GM19023 (cell line): Measurements from ENCODE around the gene EIF2S2.
A peak's percentile ranks its signal among the peaks of the same experiment; 100 is the strongest.
"Not testable (repeated sequence)": the region's sequence is repeated elsewhere in the genome, so short reads cannot be mapped to it uniquely, and the experiment has no call there.

Experiments
- ATAC-seq: cut with Tn5 transposase; IDR thresholded peaks from one replicate; pipeline ENCODE4 v1.9.1; 2021; ENCODE audit warnings: mild to moderate bottlenecking, moderate library complexity; ENCODE audit not compliant: unreplicated experiment

EIF2S2 gene, protein sequence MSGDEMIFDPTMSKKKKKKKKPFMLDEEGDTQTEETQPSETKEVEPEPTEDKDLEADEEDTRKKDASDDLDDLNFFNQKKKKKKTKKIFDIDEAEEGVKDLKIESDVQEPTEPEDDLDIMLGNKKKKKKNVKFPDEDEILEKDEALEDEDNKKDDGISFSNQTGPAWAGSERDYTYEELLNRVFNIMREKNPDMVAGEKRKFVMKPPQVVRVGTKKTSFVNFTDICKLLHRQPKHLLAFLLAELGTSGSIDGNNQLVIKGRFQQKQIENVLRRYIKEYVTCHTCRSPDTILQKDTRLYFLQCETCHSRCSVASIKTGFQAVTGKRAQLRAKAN

GRCh38 chr20:34111702-34112599 is at the start of gene EIF2S2:
TSS of gene EIF2S2 (minus strand) at chr20:34112243. CDS start at chr20:34112110, 133 bp downstream.
- peak; percentile 92 for ATAC-seq

- ATAC-seq, result not testable (repeated sequence)
These were observed 45.7 kb upstream of the EIF2S2 start for GRCh38 chr20:34157697-34158096.

DNA sequence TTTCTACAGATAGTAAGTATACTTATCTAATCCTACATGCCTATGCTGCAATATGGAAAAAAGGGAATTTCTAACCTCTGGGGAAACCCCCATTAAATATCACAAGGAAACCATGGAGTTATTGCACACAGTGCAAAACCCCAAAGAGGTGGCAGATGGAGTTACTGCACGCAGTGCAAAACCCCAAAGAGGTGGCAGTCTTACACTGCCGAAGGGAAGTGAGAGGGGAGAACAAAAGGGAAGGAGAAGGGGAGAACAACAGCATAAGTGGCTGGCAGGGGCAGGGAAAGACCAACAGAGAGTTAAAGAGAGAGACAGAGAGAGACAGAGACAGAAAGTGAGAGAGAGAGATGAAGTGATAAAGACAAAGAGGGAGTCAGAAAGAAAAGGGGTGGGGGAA is 43.8 kb upstream of the EIF2S2 start:
- ATAC-seq, result no peak

- ATAC-seq, result not testable (repeated sequence)
These were observed 41.1 kb upstream of the EIF2S2 start for GRCh38 chr20:34153169-34153568.

DNA sequence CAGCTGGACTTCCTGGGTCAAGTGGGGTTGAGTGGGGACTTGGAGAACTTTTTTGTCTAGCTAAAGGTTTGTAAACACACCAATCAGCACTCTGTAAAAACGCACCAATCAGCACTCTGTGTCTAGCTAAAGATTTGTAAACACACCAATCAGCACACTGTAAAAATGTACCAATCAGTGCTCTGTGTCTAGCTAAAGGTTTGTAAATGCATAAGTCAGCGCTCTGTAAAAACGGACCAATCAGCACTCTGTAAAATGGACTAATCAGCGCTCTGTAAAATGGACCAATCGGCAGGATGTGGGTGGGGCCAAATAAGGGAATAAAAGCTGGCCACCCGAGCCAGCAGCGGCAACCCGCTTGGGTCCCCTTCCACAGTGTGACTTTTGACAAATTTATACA is 40.0 kb upstream of the EIF2S2 start:
- not testable (repeated sequence) for ATAC-seq

- no peak for ATAC-seq
These were observed 38.4 kb upstream of the EIF2S2 start for GRCh38 chr20:34150306-34151000.

DNA sequence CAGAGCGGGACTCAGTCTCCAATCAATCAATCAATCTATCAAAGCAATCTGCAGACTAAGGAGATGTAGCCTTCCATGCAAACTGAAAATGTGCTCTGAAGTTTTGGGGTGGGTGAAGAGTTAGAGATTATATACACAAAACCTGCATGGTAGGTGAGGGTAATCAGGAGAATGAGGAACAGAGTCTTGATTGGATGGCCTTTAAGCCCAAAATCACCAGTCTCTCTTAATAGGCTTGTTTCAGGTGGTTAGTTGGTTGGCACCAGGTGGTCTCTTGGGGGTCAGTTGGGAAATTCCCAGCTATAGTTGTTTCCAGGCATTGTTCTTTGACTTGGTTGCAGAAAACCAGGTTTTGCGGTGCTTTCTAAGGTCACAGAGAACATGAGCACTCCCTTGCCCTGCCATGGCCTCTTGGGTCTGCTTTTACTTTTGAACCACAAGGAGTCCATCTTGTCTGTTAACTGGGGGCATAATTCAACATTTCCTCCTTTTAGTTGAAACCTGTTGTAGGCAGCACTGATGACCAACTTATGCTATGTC is 33.3 kb upstream of the EIF2S2 start:
- ATAC-seq, result no peak

GRCh38 chr20:34143951-34144350 is 31.9 kb upstream of the EIF2S2 start:
- no peak for ATAC-seq

GRCh38 chr20:34142121-34142520 is 30.1 kb upstream of the EIF2S2 start:
- no peak for ATAC-seq

DNA sequence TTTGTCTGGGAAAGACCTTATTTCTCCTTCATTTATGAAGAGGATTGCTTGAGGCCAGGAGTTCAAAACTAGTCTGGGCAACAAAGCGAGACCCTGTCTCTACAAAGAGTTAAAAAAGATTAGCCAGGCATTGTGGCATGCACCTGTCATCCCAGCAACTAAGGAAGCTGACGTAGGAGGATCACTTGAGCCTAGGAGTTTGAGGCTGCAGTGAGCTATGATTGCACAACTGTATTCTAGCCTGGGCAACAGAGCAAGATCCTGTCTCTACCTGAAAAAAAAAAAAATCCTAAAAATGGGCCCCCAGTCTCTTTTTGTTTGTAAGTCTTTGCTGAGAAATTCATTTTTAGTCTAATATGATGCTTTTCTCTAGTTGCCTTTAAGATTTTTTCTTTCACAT is 29.2 kb upstream of the EIF2S2 start:
- ATAC-seq, result no peak

DNA sequence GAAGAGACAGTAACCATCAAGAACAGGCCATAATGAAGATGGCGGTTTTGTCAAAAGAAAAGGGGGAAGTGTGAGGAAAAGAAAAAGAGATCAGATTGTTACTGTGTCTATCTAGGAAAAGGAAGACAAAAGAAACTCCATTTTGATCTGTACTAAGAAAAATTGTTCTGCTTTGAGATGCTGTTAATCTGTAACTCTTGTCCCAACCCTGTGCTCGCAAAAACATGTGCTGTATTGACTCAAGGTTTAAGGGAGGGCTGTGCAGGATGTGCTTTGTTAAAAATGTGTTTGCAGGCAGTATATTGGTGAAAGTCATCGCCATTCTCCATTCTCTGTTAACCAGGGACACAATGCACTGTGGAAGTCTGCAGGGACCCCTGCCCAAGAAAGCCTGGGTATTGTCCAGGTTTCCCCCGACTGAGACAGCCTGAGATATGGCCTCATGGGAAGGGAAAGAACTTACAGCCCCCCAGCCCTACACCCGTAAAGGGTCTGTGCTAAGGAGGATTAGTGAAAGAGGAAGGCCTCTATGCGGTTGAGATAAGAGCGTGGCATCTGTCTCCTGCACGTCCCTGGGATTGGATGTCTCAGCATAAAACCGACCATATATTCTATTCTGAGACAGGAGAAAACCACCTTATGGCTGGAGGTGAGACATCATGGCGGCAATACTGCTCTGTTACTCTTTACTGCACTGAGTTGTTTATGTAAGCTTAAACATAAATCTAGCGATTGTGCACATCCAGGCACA is 23.7 kb upstream of the EIF2S2 start:
- ATAC-seq, result not testable (repeated sequence)

- ATAC-seq, result not testable (repeated sequence)
These were observed 21.4 kb upstream of the EIF2S2 start for GRCh38 chr20:34133365-34133860.

GRCh38 chr20:34132943-34133342 is 20.9 kb upstream of the EIF2S2 start:
- ATAC-seq, result not testable (repeated sequence)

- not testable (repeated sequence) for ATAC-seq
These were observed 20.4 kb upstream of the EIF2S2 start for GRCh38 chr20:34132491-34132890.

DNA sequence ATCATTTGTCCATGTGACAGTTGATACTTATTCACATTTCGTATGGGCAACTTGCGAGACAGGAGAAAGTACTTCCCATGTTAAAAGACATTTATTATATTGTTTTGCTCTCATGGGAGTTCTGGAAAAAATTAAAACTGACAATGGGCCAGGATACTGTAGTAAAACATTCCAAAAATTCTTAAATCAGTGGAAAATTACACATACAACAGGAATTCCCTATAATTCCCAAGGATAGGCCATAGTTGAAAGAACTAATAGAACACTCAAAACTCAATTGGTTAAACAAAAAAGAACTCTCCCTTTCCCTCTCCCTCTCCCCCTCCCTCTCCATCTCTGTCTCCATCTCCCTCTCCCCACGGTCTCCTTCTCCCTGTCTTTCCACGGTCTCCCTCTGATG is 19.4 kb upstream of the EIF2S2 start:
- ATAC-seq, result no peak

DNA sequence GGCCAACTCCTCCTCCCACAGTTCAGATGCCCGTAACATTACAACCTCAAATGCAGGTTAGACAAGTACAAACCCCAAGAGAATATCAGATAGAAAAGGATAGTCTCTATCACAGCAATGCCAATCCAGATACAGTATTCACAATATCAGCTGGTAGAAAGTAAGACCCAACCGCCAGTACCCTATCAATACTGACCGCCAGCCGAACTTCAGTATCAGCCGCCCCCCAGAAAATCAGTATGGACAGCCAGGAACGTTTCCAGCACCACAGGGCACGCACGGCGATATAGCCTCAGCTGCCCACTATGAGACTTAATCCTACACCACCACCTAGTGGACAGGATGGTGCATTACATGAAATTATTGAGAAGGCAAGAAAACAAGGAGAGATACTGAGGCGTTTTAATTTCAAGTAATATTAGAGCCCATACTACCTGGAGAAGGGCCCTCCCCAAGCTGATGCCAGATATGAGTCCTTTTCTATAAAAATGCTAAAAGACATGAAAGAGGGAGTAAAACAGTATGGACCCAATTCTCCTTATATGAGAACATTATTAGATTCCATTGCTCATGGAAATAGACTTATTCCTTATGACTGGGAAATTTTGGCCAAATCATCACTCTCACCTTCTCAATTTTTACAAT is 17.6 kb upstream of the EIF2S2 start:
- ATAC-seq, result peak; percentile 54

DNA sequence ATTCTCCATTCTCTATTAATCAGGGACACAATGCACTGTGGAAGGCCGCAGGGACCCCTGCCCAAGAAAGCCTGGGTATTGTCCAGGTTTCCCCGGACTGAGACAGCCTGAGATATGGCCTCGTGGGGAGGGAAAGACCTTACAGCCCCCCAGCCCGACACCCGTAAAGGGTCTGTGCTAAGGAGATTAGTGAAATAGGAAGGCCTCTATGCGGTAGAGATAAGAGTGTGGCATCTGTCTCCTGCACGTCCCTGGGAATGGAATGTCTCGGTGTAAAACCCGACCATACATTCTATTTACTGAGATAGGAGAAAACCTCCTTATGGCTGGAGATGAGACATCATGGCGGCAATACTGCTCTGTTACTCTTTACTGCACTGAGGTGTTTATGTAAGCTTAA is 15.7 kb upstream of the EIF2S2 start:
- ATAC-seq, result no peak

- no peak for ATAC-seq
These were observed 12.6 kb upstream of the EIF2S2 start for GRCh38 chr20:34124469-34125249.

DNA sequence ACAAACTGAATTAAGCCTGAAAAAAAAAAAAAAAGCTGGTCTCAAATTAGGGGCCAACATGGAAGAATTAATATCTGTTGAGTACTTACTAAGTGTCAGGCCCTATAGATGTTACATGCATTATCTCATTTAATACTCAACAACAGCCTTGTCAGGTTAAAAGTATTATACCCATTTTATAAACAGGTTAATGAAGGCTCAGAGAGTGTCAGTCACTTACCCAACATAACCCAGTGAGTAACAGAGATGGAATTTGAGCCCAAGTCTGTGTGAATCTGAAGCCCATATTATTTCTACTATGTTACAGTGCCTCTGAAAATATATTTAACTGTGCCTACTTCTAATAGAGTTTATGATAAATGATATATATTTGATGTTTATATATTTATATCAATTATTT is 11.3 kb upstream of the EIF2S2 start:
- ATAC-seq, result no peak
